ENCODE data around the gene HPCAL1.

The HPCAL1 gene

GRCh38 chr2:10281891-10282290 is 20.8 kb upstream of the HPCAL1 start:
- no peak overlapping the region for H3K4me3 ChIP-seq (ENCODE audit: low read depth, low read length)
- no peak for TF ChIP-seq CTCF (IDR thresholded peaks at IDR 0.05; ENCODE audit: low read depth, low read length, missing control alignments)
- no peak for DNase-seq (ENCODE audit: low read depth)

GRCh38 chr2:10282611-10283105 is 20.0 kb upstream of the HPCAL1 start:
- no peak for DNase-seq (ENCODE audit: low read depth)
- TF ChIP-seq CTCF (IDR thresholded peaks at IDR 0.05; ENCODE audit: low read depth, low read length, missing control alignments), result no peak
- no peak overlapping the region for H3K4me3 ChIP-seq (ENCODE audit: low read depth, low read length)

DNA sequence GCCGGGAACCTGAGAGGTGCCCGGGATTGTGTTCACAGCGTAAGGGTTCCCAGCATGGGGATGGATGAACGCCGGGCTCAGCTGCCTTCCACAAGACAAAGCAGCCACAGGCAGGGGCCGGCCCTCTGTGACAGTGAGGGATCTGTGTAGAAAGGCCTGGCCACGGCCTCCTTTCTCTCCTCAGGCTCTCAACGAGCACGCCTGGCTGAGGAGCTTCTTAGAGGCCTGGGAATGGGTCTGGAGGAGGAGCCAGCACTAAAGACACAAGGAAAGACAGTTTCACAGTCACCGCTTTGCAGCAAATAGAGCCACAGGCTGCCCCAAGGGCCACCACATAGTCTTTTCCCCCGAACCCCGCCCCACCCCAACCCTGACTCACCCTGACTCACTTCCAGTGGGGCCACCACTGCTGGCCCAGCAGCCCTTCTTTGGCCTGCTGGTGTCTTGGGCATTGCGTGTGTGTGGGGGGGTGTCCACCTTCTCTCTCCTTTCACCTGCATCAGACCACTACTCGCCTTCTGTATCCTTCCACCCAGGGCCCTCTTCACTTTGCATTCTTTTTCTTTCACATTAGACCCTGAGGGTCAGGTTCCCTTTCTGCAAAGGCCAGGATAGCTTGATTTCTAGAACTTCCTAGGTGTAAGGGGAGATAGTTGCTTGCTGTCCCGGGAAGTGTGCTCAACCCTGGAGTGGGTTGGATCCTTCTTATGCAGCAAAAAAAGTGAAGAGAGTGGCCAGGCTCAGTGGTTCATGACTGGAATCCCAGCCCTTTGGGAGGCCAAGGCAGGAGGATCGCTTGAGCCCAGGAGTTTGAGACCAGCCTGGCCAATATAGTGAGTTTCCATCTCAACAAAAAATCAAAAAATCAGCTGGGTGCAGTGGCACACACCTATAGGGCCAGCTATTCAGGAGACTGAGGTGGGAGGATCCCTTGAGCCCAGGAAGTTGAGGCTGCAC is 19.3 kb upstream of the HPCAL1 start:
- no peak for DNase-seq (ENCODE audit: low read depth)
- H3K4me3 ChIP-seq (ENCODE audit: low read depth, low read length), result no peak overlapping the region
- no peak for TF ChIP-seq CTCF (IDR thresholded peaks at IDR 0.05; ENCODE audit: low read depth, low read length, missing control alignments)

DNA sequence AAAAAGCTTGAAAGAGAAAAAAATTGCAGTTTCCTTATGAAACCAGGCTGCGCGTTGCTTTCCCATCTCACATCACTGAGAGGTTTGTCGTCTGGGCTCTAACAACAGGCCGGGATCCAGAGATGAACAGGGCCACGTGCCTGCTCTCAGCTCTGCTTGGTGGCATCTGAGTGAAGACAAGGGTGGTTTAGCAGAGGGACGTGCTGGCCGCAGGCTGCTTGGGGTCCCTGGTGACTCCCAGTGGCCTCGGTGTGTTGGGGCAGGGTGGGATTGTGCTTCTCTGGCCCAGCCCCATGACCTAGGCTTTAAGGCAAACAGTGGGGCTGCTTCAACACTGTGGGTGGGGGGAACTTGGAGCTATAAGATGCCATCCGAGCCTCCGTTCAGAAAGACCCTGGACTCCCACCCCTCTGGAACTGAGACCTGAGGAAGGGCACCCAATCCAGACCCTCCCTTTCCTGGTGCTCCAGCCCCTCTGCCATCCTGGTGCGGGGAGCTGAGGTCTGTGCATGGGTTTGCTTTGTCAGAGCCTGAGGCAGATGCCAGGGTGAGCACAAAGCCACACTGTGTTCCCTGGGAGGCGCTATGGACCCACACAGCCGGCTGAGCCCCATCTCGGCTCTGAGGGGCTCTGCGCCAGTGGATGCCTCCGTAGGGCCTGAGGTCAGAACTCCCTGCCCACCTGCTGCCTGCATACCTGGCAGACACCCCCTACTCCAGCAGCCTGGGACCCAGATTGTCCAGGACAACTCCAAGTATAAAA is 18.4 kb upstream of the HPCAL1 start:
- TF ChIP-seq CTCF (IDR thresholded peaks at IDR 0.05; ENCODE audit: low read depth, low read length, missing control alignments), result no peak
- DNase-seq (ENCODE audit: low read depth), result no peak

GRCh38 chr2:10285191-10285555 is 17.5 kb upstream of the HPCAL1 start:
- no peak for TF ChIP-seq CTCF (IDR thresholded peaks at IDR 0.05; ENCODE audit: low read depth, low read length, missing control alignments)
- no peak for DNase-seq (ENCODE audit: low read depth)
- no peak overlapping the region for H3K4me3 ChIP-seq (ENCODE audit: low read depth, low read length)

More for the DNA sequence above, 18.4 kb upstream of the HPCAL1 start:
- H3K4me3 ChIP-seq (ENCODE audit: low read depth, low read length), result no peak overlapping the region

- no peak overlapping the region for H3K4me3 ChIP-seq (ENCODE audit: low read depth, low read length)
- TF ChIP-seq CTCF (IDR thresholded peaks at IDR 0.05; ENCODE audit: low read depth, low read length, missing control alignments), result no peak
- no peak for DNase-seq (ENCODE audit: low read depth)
These were observed 17.0 kb upstream of the HPCAL1 start for GRCh38 chr2:10285556-10286198.

Data from GM12864 (cell line).